SU-DHL-6 (cell line): Measurements from ENCODE around the gene PGBD5.

Experiments used
- H2AFZ ChIP-seq: fragments of 200-600 bp; sonication (generic); 2 replicates; pipeline ENCODE4 v1.6.1; 2014; ENCODE audit warnings: low read depth, mild to moderate bottlenecking, moderate library complexity, mixed read lengths, antibody characterized with exemption, low read length; ENCODE audit not compliant: severe bottlenecking
- H3F3A ChIP-seq: fragments of 200-600 bp; shearing (Covaris generic); 2 replicates; pipeline ENCODE4 v1.6.0; 2016; ENCODE audit warnings: antibody characterized with exemption, mild to moderate bottlenecking; ENCODE audit not compliant: insufficient read depth
- H3K27ac ChIP-seq: fragments of 200-600 bp; sonication (generic); 2 replicates; pipeline ENCODE4 v1.5.1; 2016; ENCODE audit warnings: low read depth, mild to moderate bottlenecking, low read length, moderate library complexity, mixed read lengths
- H3K27me3 ChIP-seq: fragments of 200-600 bp; sonication (generic), shearing (Covaris generic); 2 replicates; pipeline ENCODE4 v1.6.0; 2014; ENCODE audit warnings: mild to moderate bottlenecking, low read length
- H3K36me3 ChIP-seq: fragments of 200-600 bp; sonication (generic); 2 replicates; pipeline ENCODE4 v1.6.1; 2014; ENCODE audit warnings: mild to moderate bottlenecking, low read length, mixed read lengths
- H3K4me2 ChIP-seq: fragments of 300-600, 200-600 bp; shearing (Covaris generic), sonication (generic); 2 replicates; pipeline ENCODE4 v1.6.0; 2014; ENCODE audit warnings: low read length, low read depth, mild to moderate bottlenecking; ENCODE audit not compliant: poor library complexity, severe bottlenecking
- H3K4me3 ChIP-seq: fragments of 200-600 bp; sonication (generic); 2 replicates; pipeline ENCODE4 v1.5.1; 2014; ENCODE audit warnings: antibody characterized with exemption, low read length, mild to moderate bottlenecking, mixed read lengths; ENCODE audit not compliant: insufficient read depth, poor library complexity, severe bottlenecking
- H3K79me2 ChIP-seq: fragments of 200-600 bp; sonication (generic); 2 replicates; pipeline ENCODE4 v1.6.1; 2014; ENCODE audit warnings: mild to moderate bottlenecking, low read length, moderate library complexity; ENCODE audit not compliant: insufficient read depth
- H3K9ac ChIP-seq: fragments of 200-600 bp; sonication (generic); 2 replicates; pipeline ENCODE4 v1.7.0; 2014; ENCODE audit warnings: mild to moderate bottlenecking, low read length
- H3K9me2 ChIP-seq: fragments of 200-600 bp; sonication (generic); replicated peaks from 2 replicates; pipeline ENCODE4 v1.6.1; 2014; ENCODE audit warnings: low read length; ENCODE audit not compliant: insufficient read depth
- H3K9me3 ChIP-seq: fragments of 200-600 bp; sonication (generic); 2 replicates; pipeline ENCODE4 v1.6.1; 2014; ENCODE audit warnings: low read length, mixed read lengths; ENCODE audit not compliant: insufficient read depth
- H4K20me1 ChIP-seq: fragments of 200-600 bp; sonication (generic); 2 replicates; pipeline ENCODE4 v1.6.1; 2014; ENCODE audit warnings: low read depth, mild to moderate bottlenecking, antibody characterized with exemption, low read length, moderate library complexity, mixed read lengths
- EZH2phosphoT487 ChIP-seq: fragments of 200-600 bp; sonication (generic), shearing (Covaris generic); conservative IDR thresholded peaks from 2 replicates; pipeline ENCODE4 v1.6.1; 2018; ENCODE audit warnings: mild to moderate bottlenecking, antibody characterized with exemption, low read length, moderate library complexity, mixed read lengths
- TF ChIP-seq, protein P1 (sequence below): fragments of 200-600 bp; sonication (generic); IDR thresholded peaks from one replicate; pipeline ENCODE4 v1.5.1; 2017; ENCODE audit warnings: antibody characterized with exemption, mild to moderate bottlenecking, low read length, moderate library complexity; ENCODE audit not compliant: insufficient read depth, poor library complexity, severe bottlenecking

The PGBD5 gene

DNA sequence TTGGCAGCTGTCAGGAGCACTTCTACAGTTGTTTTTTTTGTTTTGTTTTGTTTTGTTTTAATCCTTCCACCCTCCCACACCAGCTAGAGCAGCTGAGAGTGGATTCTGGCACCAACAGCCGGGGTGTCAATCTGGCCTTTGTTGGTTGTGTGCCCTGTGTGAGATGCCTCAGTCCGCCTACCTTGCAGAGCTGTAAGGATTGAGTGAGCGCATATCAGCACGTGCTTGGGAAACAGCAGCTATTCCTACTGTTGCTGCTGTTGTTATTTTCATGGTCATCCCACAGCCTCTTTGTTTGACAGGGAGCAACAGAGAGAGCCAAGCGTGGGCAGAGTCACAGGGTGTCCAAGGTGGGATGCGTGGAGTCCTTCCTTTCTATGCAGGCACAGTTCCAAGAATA lies 50.4 kb downstream of the PGBD5 start:
- Histone ChIP-seq H3K79me2 (no peaks in the 10 kb centered on the region), H3K27me3 (no peaks in the 10 kb centered on the region), H3F3A (no peaks in the 10 kb centered on the region), H3K4me2 (no peak overlapping the region), H3K36me3 (no peaks in the 10 kb centered on the region), H3K9ac (no peak overlapping the region), H3K9me3 (peaks cover 16% of the 10 kb centered on the region; the same call in 1 of the 2 replicates), H3K9me2 (no peaks in the 10 kb centered on the region), H3K4me3 (no peak overlapping the region), H3K27ac (no peak overlapping the region), H4K20me1 (no peaks in the 10 kb centered on the region), H2AFZ (no peak overlapping the region)
- TF ChIP-seq, protein P1, sequence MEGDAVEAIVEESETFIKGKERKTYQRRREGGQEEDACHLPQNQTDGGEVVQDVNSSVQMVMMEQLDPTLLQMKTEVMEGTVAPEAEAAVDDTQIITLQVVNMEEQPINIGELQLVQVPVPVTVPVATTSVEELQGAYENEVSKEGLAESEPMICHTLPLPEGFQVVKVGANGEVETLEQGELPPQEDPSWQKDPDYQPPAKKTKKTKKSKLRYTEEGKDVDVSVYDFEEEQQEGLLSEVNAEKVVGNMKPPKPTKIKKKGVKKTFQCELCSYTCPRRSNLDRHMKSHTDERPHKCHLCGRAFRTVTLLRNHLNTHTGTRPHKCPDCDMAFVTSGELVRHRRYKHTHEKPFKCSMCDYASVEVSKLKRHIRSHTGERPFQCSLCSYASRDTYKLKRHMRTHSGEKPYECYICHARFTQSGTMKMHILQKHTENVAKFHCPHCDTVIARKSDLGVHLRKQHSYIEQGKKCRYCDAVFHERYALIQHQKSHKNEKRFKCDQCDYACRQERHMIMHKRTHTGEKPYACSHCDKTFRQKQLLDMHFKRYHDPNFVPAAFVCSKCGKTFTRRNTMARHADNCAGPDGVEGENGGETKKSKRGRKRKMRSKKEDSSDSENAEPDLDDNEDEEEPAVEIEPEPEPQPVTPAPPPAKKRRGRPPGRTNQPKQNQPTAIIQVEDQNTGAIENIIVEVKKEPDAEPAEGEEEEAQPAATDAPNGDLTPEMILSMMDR, result no peak

DNA sequence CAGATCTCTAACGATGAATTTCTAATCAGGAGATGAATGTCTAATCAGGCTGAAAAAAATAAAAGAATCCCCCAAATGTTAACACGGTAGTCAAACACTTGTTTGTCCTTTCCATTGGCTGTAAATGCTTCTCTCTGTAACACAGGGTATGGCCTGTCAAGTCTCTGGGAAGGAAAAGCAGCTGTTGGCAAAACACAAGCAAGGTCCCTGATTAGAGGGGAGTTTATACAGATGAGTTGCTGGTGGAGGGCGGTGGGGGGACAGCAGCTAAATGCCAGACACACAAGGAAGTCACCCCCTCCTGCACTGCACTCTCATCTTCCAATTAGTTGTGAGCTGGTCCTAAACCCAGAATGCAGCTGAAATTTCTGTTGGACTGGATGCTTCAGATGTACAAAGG lies 51.0 kb downstream of the PGBD5 start:
- no peak overlapping the region for H3K27ac ChIP-seq
- H4K20me1 ChIP-seq, result no peaks in the 10 kb centered on the region
- H3K79me2 ChIP-seq, result no peaks in the 10 kb centered on the region
- H3K9me3 ChIP-seq, result peaks cover 15% of the 10 kb centered on the region; the same call in 1 of the 2 replicates
- H3K4me3 ChIP-seq, result no peak overlapping the region
- no peaks in the 10 kb centered on the region for H3F3A ChIP-seq
- H3K9me2 ChIP-seq, result no peaks in the 10 kb centered on the region
- TF ChIP-seq, protein P1, result no peak
- no peak for TF ChIP-seq EZH2phosphoT487
- H3K4me2 ChIP-seq, result no peak overlapping the region
- no peaks in the 10 kb centered on the region for H3K27me3 ChIP-seq
- H3K9ac ChIP-seq, result no peak overlapping the region
- no peak overlapping the region for H2AFZ ChIP-seq
- H3K36me3 ChIP-seq, result no peaks in the 10 kb centered on the region

DNA sequence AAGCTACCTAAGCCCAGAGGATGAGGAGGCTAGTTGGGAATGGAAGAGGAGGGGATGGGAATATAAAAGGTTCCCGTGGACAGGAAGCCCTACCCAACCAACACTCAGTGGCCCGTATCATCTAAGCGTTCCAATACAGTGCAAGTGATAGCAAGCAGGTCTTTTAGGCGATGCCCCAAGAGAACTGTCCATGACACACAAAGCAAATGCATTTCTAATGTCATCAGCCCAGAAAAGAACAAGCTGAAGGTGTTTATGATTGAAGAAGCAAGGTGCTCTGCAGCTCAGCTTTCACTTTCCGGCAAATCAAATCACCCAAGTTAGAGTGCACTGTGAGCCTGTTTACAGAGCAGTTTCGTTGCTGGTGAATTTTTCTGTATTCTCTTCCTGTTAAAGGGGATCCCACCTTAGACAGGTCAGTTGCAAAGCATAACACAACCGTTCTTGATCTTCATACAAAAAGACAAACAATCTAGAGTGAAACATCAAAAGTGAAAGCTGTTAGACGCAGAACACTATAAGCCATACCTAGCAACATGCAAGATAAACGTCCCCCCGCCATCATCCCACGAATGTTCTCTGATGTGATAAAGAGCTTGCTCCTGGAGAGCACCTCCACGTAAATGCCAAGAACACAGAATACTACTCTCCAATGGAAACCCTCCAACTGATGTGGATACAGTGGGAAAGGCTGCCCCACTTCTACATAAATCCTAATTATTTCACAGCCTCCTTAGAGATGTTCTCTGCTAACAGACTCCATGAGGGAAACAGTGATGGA lies 54.0 kb downstream of the PGBD5 start:
- no peak overlapping the region for H3K4me2 ChIP-seq
- no peaks in the 10 kb centered on the region for H3K79me2 ChIP-seq
- TF ChIP-seq, protein P1, result no peak
- no peak for TF ChIP-seq EZH2phosphoT487
- no peaks in the 10 kb centered on the region for H3K27me3 ChIP-seq
- H4K20me1 ChIP-seq, result no peaks in the 10 kb centered on the region
- H2AFZ ChIP-seq, result no peak overlapping the region
- no peaks in the 10 kb centered on the region for H3K36me3 ChIP-seq
- no peak overlapping the region for H3K4me3 ChIP-seq
- no peaks in the 10 kb centered on the region for H3K9me2 ChIP-seq
- H3K27ac ChIP-seq, result no peak overlapping the region
- H3F3A ChIP-seq, result no peaks in the 10 kb centered on the region
- no peak overlapping the region for H3K9ac ChIP-seq
- H3K9me3 ChIP-seq, result no peaks in the 10 kb centered on the region
